ENCODE results near the gene GHRHR. TPM values are rescaled to one million over a fixed set of nuclear protein-coding genes. Genes with fewer than 3 reads are reported as not detected.

Gene GHRHR
- total RNA-seq, 1 donor from 2014 or later = not detected

DNA sequence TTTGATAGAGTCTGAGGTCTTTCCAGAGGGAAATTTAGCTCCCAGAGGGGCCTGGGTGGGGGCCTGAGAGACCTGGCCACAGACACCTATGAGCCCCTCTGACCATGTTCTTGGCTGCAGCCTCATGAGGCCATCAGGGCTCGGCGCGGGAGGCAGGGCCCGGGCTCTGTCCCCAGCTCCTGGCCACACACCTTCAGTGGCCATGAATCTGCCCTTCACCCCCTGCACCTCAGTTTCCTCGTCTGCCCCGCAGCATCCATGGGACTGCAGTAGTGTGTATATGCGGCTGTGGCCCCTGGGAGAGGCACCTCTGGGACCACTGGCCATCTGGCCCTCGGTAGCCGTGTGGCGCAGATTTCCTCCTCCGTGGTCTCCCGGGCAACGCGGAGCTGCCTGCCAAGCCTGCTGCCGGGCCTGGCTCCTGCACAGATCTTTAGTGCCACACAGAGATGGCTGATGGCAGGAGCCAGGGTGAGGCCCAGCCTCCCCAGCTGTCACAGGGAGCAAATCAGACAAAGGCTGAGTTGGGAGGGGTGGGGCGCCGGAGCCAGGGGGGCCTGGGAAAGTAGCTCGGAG, 64.8 kb downstream of the GHRHR start:
- Mint-ChIP-seq H3K27me3 (ENCODE audit: unreplicated experiment) (peaks cover 19% of the 10 kb centered on the region), H3K4me1 (ENCODE audit: low read depth, unreplicated experiment) (peaks cover 7% of the 10 kb centered on the region), H3K4me3 (ENCODE audit: unreplicated experiment) (no peak overlapping the region), H3K36me3 (ENCODE audit: unreplicated experiment) (peaks cover 12% of the 10 kb centered on the region), H3K27ac (ENCODE audit: unreplicated experiment) (no peak overlapping the region), H3K9me3 (ENCODE audit: unreplicated experiment) (peaks cover 8% of the 10 kb centered on the region)
- TF ChIP-seq, protein P1, sequence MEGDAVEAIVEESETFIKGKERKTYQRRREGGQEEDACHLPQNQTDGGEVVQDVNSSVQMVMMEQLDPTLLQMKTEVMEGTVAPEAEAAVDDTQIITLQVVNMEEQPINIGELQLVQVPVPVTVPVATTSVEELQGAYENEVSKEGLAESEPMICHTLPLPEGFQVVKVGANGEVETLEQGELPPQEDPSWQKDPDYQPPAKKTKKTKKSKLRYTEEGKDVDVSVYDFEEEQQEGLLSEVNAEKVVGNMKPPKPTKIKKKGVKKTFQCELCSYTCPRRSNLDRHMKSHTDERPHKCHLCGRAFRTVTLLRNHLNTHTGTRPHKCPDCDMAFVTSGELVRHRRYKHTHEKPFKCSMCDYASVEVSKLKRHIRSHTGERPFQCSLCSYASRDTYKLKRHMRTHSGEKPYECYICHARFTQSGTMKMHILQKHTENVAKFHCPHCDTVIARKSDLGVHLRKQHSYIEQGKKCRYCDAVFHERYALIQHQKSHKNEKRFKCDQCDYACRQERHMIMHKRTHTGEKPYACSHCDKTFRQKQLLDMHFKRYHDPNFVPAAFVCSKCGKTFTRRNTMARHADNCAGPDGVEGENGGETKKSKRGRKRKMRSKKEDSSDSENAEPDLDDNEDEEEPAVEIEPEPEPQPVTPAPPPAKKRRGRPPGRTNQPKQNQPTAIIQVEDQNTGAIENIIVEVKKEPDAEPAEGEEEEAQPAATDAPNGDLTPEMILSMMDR (IDR thresholded peaks at IDR 0.05; ENCODE audit: partially characterized antibody, unreplicated experiment) = no peak
- peak; percentile 42 for DNase-seq

Other genes with a start within 250 kb of the GHRHR start
- gene INMT, start 211.8 kb upstream of the GHRHR start, total RNA-seq (ENCODE audit: unreplicated experiment) = 1.7 TPM
- gene MINDY4, start 192.5 kb upstream of the GHRHR start, total RNA-seq (ENCODE audit: unreplicated experiment) = 2.3 TPM
- not detected for gene AQP1, start 52.1 kb upstream of the GHRHR start, total RNA-seq (ENCODE audit: unreplicated experiment)
- gene ADCYAP1R1, start 88.4 kb downstream of the GHRHR start, total RNA-seq (ENCODE audit: unreplicated experiment) = 0.71 TPM

Measured in glutamatergic neuron (in vitro differentiated cells).